ENCODE data around the gene SCARB1. TPM values are rescaled to one million over a fixed set of nuclear protein-coding genes. Genes with fewer than 3 reads are reported as not detected.
"Not testable (repeated sequence)": the region's sequence is repeated elsewhere in the genome, so short reads cannot be mapped to it uniquely, and the experiment has no call there.

Gene SCARB1
- total and polyA plus RNA-seq, 2 donors (not counting 3 experiments of a cell fraction or from before 2014, with no cell fraction given), result 125 to 141 TPM

GRCh38 chr12:124881123-124881522 lies 17.5 kb upstream of the SCARB1 start:
- peak; percentile 86 for FAIRE-seq
- ChIA-PET CTCF (interaction anchor here (1.1 kb wide), 1 partner anchor 24 kb away, joined by 3 read pairs; no protein-coding TSS in a partner anchor), POLR2A (no interaction called here)
- H3K9me3 ChIP-seq (replicated peaks; ENCODE audit: control insufficient read depth, insufficient read depth, low read length), result no peaks in the 10 kb centered on the region
- H2AFZ ChIP-seq (ENCODE audit: low read depth, low read length), result peak overlapping the region; percentile 87
- peak; percentile 16 for DNase-seq (ENCODE audit: low read depth, low spot score)
- no peak overlapping the region for H3K9ac ChIP-seq (replicated peaks; ENCODE audit: extremely low read depth, insufficient read depth, low read length)
- no peaks in the 10 kb centered on the region for H3K36me3 ChIP-seq (ENCODE audit: control insufficient read depth in 2 of 2, extremely low read depth in 1 of 2, insufficient read depth in 2 of 2, low read length in 2 of 2)
- H3K9me1 ChIP-seq (replicated peaks; ENCODE audit: control insufficient read depth, extremely low read depth, insufficient read depth, low read length), result no peaks in the 10 kb centered on the region
- intact Hi-C loops (cut with micrococcal nuclease), result no loop called here
- no peak for TF ChIP-seq JUN (IDR thresholded peaks at IDR 0.05; ENCODE audit: borderline replicate concordance, insufficient read depth, insufficient read length, low read depth)
- no peak for TF ChIP-seq EZH2 (IDR thresholded peaks at IDR 0.05; ENCODE audit: borderline replicate concordance, low read depth, low read length, severe bottlenecking)
- no peak for TF ChIP-seq MAX (IDR thresholded peaks at IDR 0.05; ENCODE audit: insufficient read depth, insufficient read length)
- no peak for TF ChIP-seq POLR2A (IDR thresholded peaks at IDR 0.05; ENCODE audit: low read depth, low read length)
- TF ChIP-seq GATA2 (IDR thresholded peaks at IDR 0.05; ENCODE audit: insufficient read depth, insufficient read length, low read depth, low read length), result no peak
- TF ChIP-seq FOS (IDR thresholded peaks at IDR 0.05; ENCODE audit: borderline replicate concordance, insufficient read depth, low read length), result no peak
- no peak for TF ChIP-seq POLR2AphosphoS5 (IDR thresholded peaks at IDR 0.05; ENCODE audit: insufficient read depth, low read depth, low read length)
- no peak for TF ChIP-seq CTCF (IDR thresholded peaks at IDR 0.05; ENCODE audit: extremely low read depth in 1 of 2, insufficient read depth in 1 of 2, low read depth in 1 of 2, low read length in 2 of 2)
- TF ChIP-seq MYC (IDR thresholded peaks at IDR 0.05; ENCODE audit: low read depth, low read length), result no peak
- H3K4me3 ChIP-seq (replicated peaks in 1 of 3; ENCODE audit: insufficient read depth in 1 of 3, low read depth in 1 of 3, low read length in 3 of 3), result no peak overlapping the region
- BruUV-seq (replicated peaks), result no TSS peak
- peak overlapping the region; percentile 67 for H3K4me2 ChIP-seq (ENCODE audit: insufficient read depth, low read length)
- no peaks in the 10 kb centered on the region for H3K79me2 ChIP-seq (ENCODE audit: control insufficient read depth, insufficient read depth, low read length)
- H3K27me3 ChIP-seq (ENCODE audit: control insufficient read depth in 2 of 2, insufficient read depth in 2 of 2, low read length in 2 of 2), result no peaks in the 10 kb centered on the region
- H3K4me1 ChIP-seq (ENCODE audit: control insufficient read depth, extremely low read depth, insufficient read depth, low read length), result peaks cover 9% of the 10 kb centered on the region
- H3K27ac ChIP-seq (ENCODE audit: insufficient read depth, low read depth, low read length), result no peak overlapping the region
- H4K20me1 ChIP-seq (replicated peaks; ENCODE audit: control insufficient read depth, extremely low read depth, insufficient read depth, low read length), result no peaks in the 10 kb centered on the region
- dilution Hi-C loops (cut with MboI; ENCODE audit: extremely low pct_ligation_motif_present, low sequenced_read_pairs), result no loop called here

- POLR2A ChIA-PET; H3K27ac ChIP-seq (ENCODE audit: insufficient read depth, low read depth, low read length); H3K9me1 ChIP-seq (replicated peaks; ENCODE audit: control insufficient read depth, extremely low read depth, insufficient read depth, low read length); FAIRE-seq; H4K20me1 ChIP-seq (replicated peaks; ENCODE audit: control insufficient read depth, extremely low read depth, insufficient read depth, low read length); H2AFZ ChIP-seq (ENCODE audit: low read depth, low read length); H3K4me2 ChIP-seq (ENCODE audit: insufficient read depth, low read length); H3K9me3 ChIP-seq (replicated peaks; ENCODE audit: control insufficient read depth, insufficient read depth, low read length); intact Hi-C loops (cut with micrococcal nuclease); H3K27me3 ChIP-seq (ENCODE audit: control insufficient read depth in 2 of 2, insufficient read depth in 2 of 2, low read length in 2 of 2); dilution Hi-C loops (cut with MboI; ENCODE audit: extremely low pct_ligation_motif_present, low sequenced_read_pairs); DNase-seq (ENCODE audit: low read depth, low spot score); H3K36me3 ChIP-seq (ENCODE audit: control insufficient read depth in 2 of 2, extremely low read depth in 1 of 2, insufficient read depth in 2 of 2, low read length in 2 of 2); H3K4me3 ChIP-seq (replicated peaks in 1 of 3; ENCODE audit: insufficient read depth in 1 of 3, low read depth in 1 of 3, low read length in 3 of 3); H3K79me2 ChIP-seq (ENCODE audit: control insufficient read depth, insufficient read depth, low read length); H3K4me1 ChIP-seq (ENCODE audit: control insufficient read depth, extremely low read depth, insufficient read depth, low read length); H3K9ac ChIP-seq (replicated peaks; ENCODE audit: extremely low read depth, insufficient read depth, low read length); BruUV-seq (replicated peaks): not testable (repeated sequence)
- CTCF ChIA-PET, result interaction anchor here (0.8 to 1.3 kb wide), 4 partner anchors 11 to 53 kb away, joined by 3 to 7 read pairs (median 4); no protein-coding TSS in a partner anchor
Observed at GRCh38 chr12:124880335-124880734, 16.7 kb upstream of the SCARB1 start.
